ENCODE results near the gene ERMAP.

- no peak for TF ChIP-seq CTCF (IDR thresholded peaks at IDR 0.05)
- no peak for TF ChIP-seq POLR2A (IDR thresholded peaks at IDR 0.05)
Observed at GRCh38 chr1:42853116-42853884, 36.4 kb downstream of the ERMAP start.

Data from esophagus squamous epithelium (tissue), 4 donors.